Stimulated activated naive B cell treated with anti-CD40 and anti-IgM and Interleukin-4, amounts not matched to agents 10 μg/mL and 1 μg/mL and 100 μg/mL, for 72 hours (primary cell): Measurements from ENCODE around the gene TUBA3E.
"Not testable (repeated sequence)": the region's sequence is repeated elsewhere in the genome, so short reads cannot be mapped to it uniquely, and the experiment has no call there.

Experiments
- ATAC-seq, 2 donors: fragments of 150-1000 bp; cut with Tn5 transposase; replicated peaks; 2 replicates each; pipeline ENCODE4 v1.10.0; 2021; ENCODE audit warnings: moderate library complexity in 1 of 2
- DNase-seq: peaks from one replicate; pipeline ENCODE4 v3.0.0; 2021
- H3K27ac Mint-ChIP-seq: one replicate; pipeline ENCODE4 v1.8.0; 2022; ENCODE audit warnings: mild to moderate bottlenecking, mixed read lengths
- H3K27me3 Mint-ChIP-seq, 2 donors: one replicate each; pipeline ENCODE4 v1.8.0; 2022; ENCODE audit warnings: mixed read lengths in 2 of 2
- H3K36me3 Mint-ChIP-seq, 2 donors: one replicate each; pipeline ENCODE4 v1.8.0; 2022; ENCODE audit warnings: mixed read lengths in 2 of 2, mild to moderate bottlenecking in 1 of 2
- H3K4me1 Mint-ChIP-seq, 2 donors: one replicate each; pipeline ENCODE4 v1.8.0; 2022; ENCODE audit warnings: mixed read lengths in 2 of 2, mild to moderate bottlenecking in 1 of 2
- H3K4me3 Mint-ChIP-seq, 2 donors: one replicate each; pipeline ENCODE4 v1.8.0; 2022; ENCODE audit warnings: mild to moderate bottlenecking in 2 of 2, mixed read lengths in 2 of 2, moderate library complexity in 1 of 2
- H3K9me3 Mint-ChIP-seq, 2 donors: one replicate each; pipeline ENCODE4 v1.8.0; 2022; ENCODE audit warnings: mixed read lengths in 2 of 2, mild to moderate bottlenecking in 1 of 2

TUBA3E gene

GRCh38 chr2:130198343-130198742 is at the start of gene TUBA3E:
TUBA3E (minus strand) TSS chr2:130198439; CDS start chr2:130198360, 79 bp downstream.
- no peak within 1 kb of the TSS for H3K4me3 Mint-ChIP-seq
- H3K9me3 Mint-ChIP-seq: no peaks in the 10 kb centered on the region
- no peaks in the 10 kb centered on the region for H3K4me1 Mint-ChIP-seq
- H3K27ac Mint-ChIP-seq: no peak within 1 kb of the TSS
- H3K27me3 Mint-ChIP-seq: no peaks in the 10 kb centered on the region
- DNase-seq (no peak), ATAC-seq (no peak)
- H3K36me3 Mint-ChIP-seq: peaks cover 4 to 5% of the 10 kb centered on the region in 2 donors

GRCh38 chr2:130246430-130246829 is 48.2 kb upstream of the TUBA3E start:
- Mint-ChIP-seq H3K36me3 (no peaks in the 10 kb centered on the region), H3K9me3 (no peaks in the 10 kb centered on the region), H3K27ac (no peak overlapping the region), H3K27me3 (peaks cover 37 to 62% of the 10 kb centered on the region in 2 donors), H3K4me3 (no peak overlapping the region), H3K4me1 (no peaks in the 10 kb centered on the region)
- no peak for DNase-seq
- no peak for ATAC-seq

GRCh38 chr2:130245976-130246375 is 47.7 kb upstream of the TUBA3E start:
- no peak for ATAC-seq
- H3K27ac Mint-ChIP-seq: no peak overlapping the region
- no peaks in the 10 kb centered on the region for H3K36me3 Mint-ChIP-seq
- no peaks in the 10 kb centered on the region for H3K4me1 Mint-ChIP-seq
- H3K9me3 Mint-ChIP-seq: no peaks in the 10 kb centered on the region
- DNase-seq: no peak
- peaks cover 32 to 57% of the 10 kb centered on the region in 2 donors for H3K27me3 Mint-ChIP-seq
- H3K4me3 Mint-ChIP-seq: no peak overlapping the region

- Mint-ChIP-seq H3K27ac (no peak overlapping the region), H3K27me3 (peaks cover 12 to 32% of the 10 kb centered on the region in 2 donors), H3K9me3 (no peaks in the 10 kb centered on the region), H3K4me3 (no peak overlapping the region), H3K36me3 (no peaks in the 10 kb centered on the region), H3K4me1 (no peaks in the 10 kb centered on the region)
- DNase-seq (no peak), ATAC-seq (no peak)
Observed at GRCh38 chr2:130243359-130243758, 45.1 kb upstream of the TUBA3E start.

- Mint-ChIP-seq H3K4me1 (no peaks in the 10 kb centered on the region), H3K36me3 (no peaks in the 10 kb centered on the region), H3K4me3 (no peak overlapping the region), H3K9me3 (no peaks in the 10 kb centered on the region), H3K27ac (no peak overlapping the region), H3K27me3 (peaks cover under 1 to 13% of the 10 kb centered on the region in 2 donors)
- ATAC-seq (no peak), DNase-seq (no peak)
Observed at GRCh38 chr2:130241041-130241707, 42.9 kb upstream of the TUBA3E start.

GRCh38 chr2:130239581-130239980 is 41.3 kb upstream of the TUBA3E start:
- not testable (repeated sequence) for H3K9me3 Mint-ChIP-seq, H3K4me3 Mint-ChIP-seq, H3K27me3 Mint-ChIP-seq, DNase-seq, ATAC-seq, H3K36me3 Mint-ChIP-seq, H3K27ac Mint-ChIP-seq, H3K4me1 Mint-ChIP-seq

- not testable (repeated sequence) for H3K4me3 Mint-ChIP-seq, H3K27me3 Mint-ChIP-seq, H3K27ac Mint-ChIP-seq, DNase-seq, H3K9me3 Mint-ChIP-seq, H3K36me3 Mint-ChIP-seq, H3K4me1 Mint-ChIP-seq, ATAC-seq
Observed at GRCh38 chr2:130233066-130233465, 34.8 kb upstream of the TUBA3E start.

- H3K4me1 Mint-ChIP-seq: no peaks in the 10 kb centered on the region
- peaks cover 0 to 3% of the 10 kb centered on the region in 2 donors for H3K36me3 Mint-ChIP-seq
- H3K9me3 Mint-ChIP-seq: peaks cover 0 to 6% of the 10 kb centered on the region in 2 donors
- ATAC-seq: no peak
- H3K27ac Mint-ChIP-seq: no peak overlapping the region
- DNase-seq: no peak
- peaks cover 6 to 7% of the 10 kb centered on the region in 2 donors for H3K27me3 Mint-ChIP-seq
- no peak overlapping the region for H3K4me3 Mint-ChIP-seq
Observed at GRCh38 chr2:130231656-130232055, 33.4 kb upstream of the TUBA3E start.

GRCh38 chr2:130230907-130231306 is 32.7 kb upstream of the TUBA3E start:
- H3K27me3 Mint-ChIP-seq, H3K9me3 Mint-ChIP-seq, H3K27ac Mint-ChIP-seq, H3K36me3 Mint-ChIP-seq, H3K4me1 Mint-ChIP-seq, H3K4me3 Mint-ChIP-seq, DNase-seq, ATAC-seq: not testable (repeated sequence)

- H3K27ac Mint-ChIP-seq, H3K27me3 Mint-ChIP-seq, H3K4me3 Mint-ChIP-seq, DNase-seq, H3K36me3 Mint-ChIP-seq, H3K4me1 Mint-ChIP-seq, H3K9me3 Mint-ChIP-seq, ATAC-seq: not testable (repeated sequence)
Observed at GRCh38 chr2:130230376-130230775, 32.1 kb upstream of the TUBA3E start.

- not testable (repeated sequence) for H3K36me3 Mint-ChIP-seq, DNase-seq, H3K9me3 Mint-ChIP-seq, H3K4me1 Mint-ChIP-seq, H3K27me3 Mint-ChIP-seq, H3K27ac Mint-ChIP-seq
- peak overlapping the region in 1 of 2 donors; percentile 72 for H3K4me3 Mint-ChIP-seq
- ATAC-seq: peak; percentile 45 to 87
Observed at GRCh38 chr2:130229161-130229510, 30.9 kb upstream of the TUBA3E start.

GRCh38 chr2:130228467-130229160 is 30.4 kb upstream of the TUBA3E start:
- DNase-seq, H3K27me3 Mint-ChIP-seq, ATAC-seq, H3K27ac Mint-ChIP-seq, H3K4me1 Mint-ChIP-seq, H3K9me3 Mint-ChIP-seq, H3K4me3 Mint-ChIP-seq, H3K36me3 Mint-ChIP-seq: not testable (repeated sequence)

- not testable (repeated sequence) for H3K9me3 Mint-ChIP-seq, DNase-seq, H3K4me1 Mint-ChIP-seq, ATAC-seq, H3K4me3 Mint-ChIP-seq, H3K27ac Mint-ChIP-seq, H3K27me3 Mint-ChIP-seq, H3K36me3 Mint-ChIP-seq
Observed at GRCh38 chr2:130228005-130228404, 29.8 kb upstream of the TUBA3E start.

- not testable (repeated sequence) for H3K4me3 Mint-ChIP-seq
Observed at GRCh38 chr2:130222523-130222922, 24.3 kb upstream of the TUBA3E start.

GRCh38 chr2:130220505-130220904 is 22.3 kb upstream of the TUBA3E start:
- not testable (repeated sequence) for H3K4me1 Mint-ChIP-seq, H3K9me3 Mint-ChIP-seq, H3K36me3 Mint-ChIP-seq, H3K4me3 Mint-ChIP-seq, DNase-seq, H3K27ac Mint-ChIP-seq, ATAC-seq
- H3K27me3 Mint-ChIP-seq: peaks cover 11 to 16% of the 10 kb centered on the region in 2 donors

More at GRCh38 chr2:130222523-130222922, 24.3 kb upstream of the TUBA3E start:
- H3K27ac Mint-ChIP-seq, H3K9me3 Mint-ChIP-seq, H3K4me1 Mint-ChIP-seq, H3K36me3 Mint-ChIP-seq, DNase-seq, H3K27me3 Mint-ChIP-seq: not testable (repeated sequence)
- ATAC-seq: peak; percentile 48 to 60
